Panc1 (cell line): ENCODE results near the gene MFGE8. TPM values are rescaled to one million over a fixed set of nuclear protein-coding genes. Genes with fewer than 3 reads are reported as not detected.

Experiments used
- ATAC-seq: fragments of 200-7000 bp; cut with Tn5 transposase; 2 replicates; pipeline ENCODE4 v1.9.1; 2020; ENCODE audit warnings: mild to moderate bottlenecking, moderate library complexity
- BruUV-seq: library from RNA; stranded (reverse); fragments of 400-500 nt; replicated peaks from 2 replicates; lab custom pipeline; 2021; lab: Mats Ljungman, UMichigan
- CTCF ChIA-PET: fragments of 300-600 bp; sonication (Branson Sonifier 250); formaldehyde crosslinking; loops from one replicate; lab custom pipeline; 2022; ENCODE audit warnings: antibody characterized with exemption; lab: Charles Lee
- POLR2A ChIA-PET: fragments of 300-600 bp; sonication (Branson Sonifier 250); formaldehyde crosslinking; loops from one replicate; lab custom pipeline; 2022; ENCODE audit warnings: antibody characterized with exemption; lab: Charles Lee
- DNase-seq: peaks from one replicate; pipeline ENCODE4 v3.0.0-alpha.2; 2010; ENCODE audit warnings: low read depth, low spot score
- H3K27ac ChIP-seq: 2 replicates; pipeline ENCODE4 v1.5.1; 2011; ENCODE audit warnings: mild to moderate bottlenecking, low read length, inconsistent platforms
- H3K27me3 ChIP-seq: fragments of 200-500 bp; sonication (Bioruptor generic); 2 replicates; pipeline ENCODE4 v1.6.0; 2014; ENCODE audit warnings: low read length, inconsistent platforms; ENCODE audit not compliant: control insufficient read depth, insufficient read depth
- H3K36me3 ChIP-seq: fragments of 200-500 bp; sonication (Bioruptor generic); 2 replicates; pipeline ENCODE4 v1.5.1; 2014; ENCODE audit warnings: inconsistent platforms, mild to moderate bottlenecking, low read length, moderate library complexity; ENCODE audit not compliant: control insufficient read depth, insufficient read depth
- H3K4me1 ChIP-seq: 2 replicates; pipeline ENCODE4 v1.5.1; 2011; ENCODE audit warnings: inconsistent platforms, mild to moderate bottlenecking, low read length, moderate library complexity; ENCODE audit not compliant: control insufficient read depth, insufficient read depth
- H3K4me3 ChIP-seq, 2 experiments: 2 replicates each; pipeline ENCODE4 v1.5.1; 2011 to 2012; ENCODE audit warnings: low read depth in 2 of 2, low read length in 2 of 2, mild to moderate bottlenecking in 2 of 2, inconsistent platforms in 1 of 2, moderate library complexity in 1 of 2
- H3K9me3 ChIP-seq: fragments of 200-500 bp; sonication (Bioruptor generic); 2 replicates; pipeline ENCODE4 v1.5.1; 2014; ENCODE audit warnings: low read depth, mild to moderate bottlenecking, inconsistent platforms, low read length, moderate library complexity; ENCODE audit not compliant: control insufficient read depth, insufficient read depth
- POLR2AphosphoS5 ChIP-seq: IDR thresholded peaks from 2 replicates; pipeline ENCODE4 v1.6.1; 2012; ENCODE audit warnings: mild to moderate bottlenecking, low read depth, low read length, moderate library complexity
- SIN3A ChIP-seq: IDR thresholded peaks from 2 replicates; pipeline ENCODE4 v1.6.1; 2012; ENCODE audit warnings: low read depth, mild to moderate bottlenecking, low read length, moderate library complexity, borderline replicate concordance; ENCODE audit not compliant: insufficient read depth
- TCF7L2 ChIP-seq: IDR thresholded peaks from 2 replicates; pipeline ENCODE4 v1.6.1; 2011; ENCODE audit warnings: mild to moderate bottlenecking, low read depth, low read length, inconsistent platforms
- in situ Hi-C: cut with HindIII; loops from 2 replicates; pipeline ENCODE4 v1.10.0; 2016; ENCODE audit warnings: low sequenced_read_pairs, low pct_unique_long_range_greater_than_20kb
- intact Hi-C: fragments of 100-400 bp; cut with micrococcal nuclease; formaldehyde crosslinking; loops from one replicate; pipeline ENCODE4 v1.10.0; 2022; ENCODE audit not compliant: unreplicated experiment
- total RNA-seq: library from RNA; stranded (reverse); gene quantifications from one replicate; pipeline ENCODE4 v1.2.1, GENCODE V29; 2021; ENCODE audit not compliant: unreplicated experiment
- TF ChIP-seq, protein P1 (sequence below), 2 experiments: IDR thresholded peaks; 2 replicates each; pipeline ENCODE4 v1.6.1; 2011 to 2012; ENCODE audit warnings: low read depth in 2 of 2, control low read depth in 1 of 2, low read length in 1 of 2, mild to moderate bottlenecking in 1 of 2, moderate library complexity in 1 of 2; ENCODE audit not compliant: insufficient read depth in 1 of 2
- TF ChIP-seq, protein P2 (sequence below): fragments of 450-650 bp; IDR thresholded peaks from 2 replicates; pipeline ENCODE4 v1.5.1; 2017; ENCODE audit warnings: mild to moderate bottlenecking

Gene MFGE8
- total RNA-seq, 1 experiment from 2014 or later: 1,799 TPM

DNA sequence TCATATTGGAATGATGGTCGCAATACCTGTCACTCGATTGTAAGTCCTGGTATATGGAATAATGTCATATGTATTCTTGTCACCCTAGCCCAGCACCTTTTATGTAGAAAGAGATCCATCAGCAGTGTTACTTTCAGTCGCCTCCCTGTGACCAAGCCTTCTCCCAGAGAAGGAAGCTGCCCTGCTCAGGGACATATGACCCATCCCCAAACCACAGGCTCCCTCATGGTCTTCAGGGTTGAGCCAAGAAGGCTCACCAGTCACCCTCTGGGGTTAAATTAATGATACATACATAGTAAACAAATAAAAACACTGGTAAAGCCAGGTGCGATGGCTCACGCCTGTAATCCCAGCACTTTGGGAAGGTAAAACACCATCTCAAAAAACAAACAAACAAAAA, 4.6 kb upstream of the MFGE8 start:
- no peak for DNase-seq
- BruUV-seq: no TSS peak
- Histone ChIP-seq H3K4me3 (no peak overlapping the region), H3K4me1 (peaks cover 50% of the 10 kb centered on the region), H3K27ac (peak overlapping the region; percentile 90), H3K27me3 (no peaks in the 10 kb centered on the region), H3K9me3 (no peaks in the 10 kb centered on the region), H3K36me3 (peaks cover 1% of the 10 kb centered on the region; the same call in 1 of the 2 replicates)
- TF ChIP-seq SIN3A (no peak), POLR2AphosphoS5 (no peak), TCF7L2 (no peak)
- TF ChIP-seq, protein P1, sequence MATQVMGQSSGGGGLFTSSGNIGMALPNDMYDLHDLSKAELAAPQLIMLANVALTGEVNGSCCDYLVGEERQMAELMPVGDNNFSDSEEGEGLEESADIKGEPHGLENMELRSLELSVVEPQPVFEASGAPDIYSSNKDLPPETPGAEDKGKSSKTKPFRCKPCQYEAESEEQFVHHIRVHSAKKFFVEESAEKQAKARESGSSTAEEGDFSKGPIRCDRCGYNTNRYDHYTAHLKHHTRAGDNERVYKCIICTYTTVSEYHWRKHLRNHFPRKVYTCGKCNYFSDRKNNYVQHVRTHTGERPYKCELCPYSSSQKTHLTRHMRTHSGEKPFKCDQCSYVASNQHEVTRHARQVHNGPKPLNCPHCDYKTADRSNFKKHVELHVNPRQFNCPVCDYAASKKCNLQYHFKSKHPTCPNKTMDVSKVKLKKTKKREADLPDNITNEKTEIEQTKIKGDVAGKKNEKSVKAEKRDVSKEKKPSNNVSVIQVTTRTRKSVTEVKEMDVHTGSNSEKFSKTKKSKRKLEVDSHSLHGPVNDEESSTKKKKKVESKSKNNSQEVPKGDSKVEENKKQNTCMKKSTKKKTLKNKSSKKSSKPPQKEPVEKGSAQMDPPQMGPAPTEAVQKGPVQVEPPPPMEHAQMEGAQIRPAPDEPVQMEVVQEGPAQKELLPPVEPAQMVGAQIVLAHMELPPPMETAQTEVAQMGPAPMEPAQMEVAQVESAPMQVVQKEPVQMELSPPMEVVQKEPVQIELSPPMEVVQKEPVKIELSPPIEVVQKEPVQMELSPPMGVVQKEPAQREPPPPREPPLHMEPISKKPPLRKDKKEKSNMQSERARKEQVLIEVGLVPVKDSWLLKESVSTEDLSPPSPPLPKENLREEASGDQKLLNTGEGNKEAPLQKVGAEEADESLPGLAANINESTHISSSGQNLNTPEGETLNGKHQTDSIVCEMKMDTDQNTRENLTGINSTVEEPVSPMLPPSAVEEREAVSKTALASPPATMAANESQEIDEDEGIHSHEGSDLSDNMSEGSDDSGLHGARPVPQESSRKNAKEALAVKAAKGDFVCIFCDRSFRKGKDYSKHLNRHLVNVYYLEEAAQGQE (IDR thresholded peaks at IDR 0.05; ENCODE audit: insufficient read depth in 1 of 2, low read depth in 2 of 2, low read length in 1 of 2): no peak
- TF ChIP-seq, protein P2, sequence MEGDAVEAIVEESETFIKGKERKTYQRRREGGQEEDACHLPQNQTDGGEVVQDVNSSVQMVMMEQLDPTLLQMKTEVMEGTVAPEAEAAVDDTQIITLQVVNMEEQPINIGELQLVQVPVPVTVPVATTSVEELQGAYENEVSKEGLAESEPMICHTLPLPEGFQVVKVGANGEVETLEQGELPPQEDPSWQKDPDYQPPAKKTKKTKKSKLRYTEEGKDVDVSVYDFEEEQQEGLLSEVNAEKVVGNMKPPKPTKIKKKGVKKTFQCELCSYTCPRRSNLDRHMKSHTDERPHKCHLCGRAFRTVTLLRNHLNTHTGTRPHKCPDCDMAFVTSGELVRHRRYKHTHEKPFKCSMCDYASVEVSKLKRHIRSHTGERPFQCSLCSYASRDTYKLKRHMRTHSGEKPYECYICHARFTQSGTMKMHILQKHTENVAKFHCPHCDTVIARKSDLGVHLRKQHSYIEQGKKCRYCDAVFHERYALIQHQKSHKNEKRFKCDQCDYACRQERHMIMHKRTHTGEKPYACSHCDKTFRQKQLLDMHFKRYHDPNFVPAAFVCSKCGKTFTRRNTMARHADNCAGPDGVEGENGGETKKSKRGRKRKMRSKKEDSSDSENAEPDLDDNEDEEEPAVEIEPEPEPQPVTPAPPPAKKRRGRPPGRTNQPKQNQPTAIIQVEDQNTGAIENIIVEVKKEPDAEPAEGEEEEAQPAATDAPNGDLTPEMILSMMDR: no peak
- in situ Hi-C loops: no loop called here
- CTCF ChIA-PET: interaction anchor here (0.6 to 0.7 kb wide), 2 partner anchors 93 to 392 kb away, joined by 4 to 9 read pairs; no protein-coding TSS in a partner anchor
- peak; percentile 5; the same call in 1 of the 2 replicates for ATAC-seq
- POLR2A ChIA-PET: no interaction called here
- intact Hi-C loops: no loop called here

DNA sequence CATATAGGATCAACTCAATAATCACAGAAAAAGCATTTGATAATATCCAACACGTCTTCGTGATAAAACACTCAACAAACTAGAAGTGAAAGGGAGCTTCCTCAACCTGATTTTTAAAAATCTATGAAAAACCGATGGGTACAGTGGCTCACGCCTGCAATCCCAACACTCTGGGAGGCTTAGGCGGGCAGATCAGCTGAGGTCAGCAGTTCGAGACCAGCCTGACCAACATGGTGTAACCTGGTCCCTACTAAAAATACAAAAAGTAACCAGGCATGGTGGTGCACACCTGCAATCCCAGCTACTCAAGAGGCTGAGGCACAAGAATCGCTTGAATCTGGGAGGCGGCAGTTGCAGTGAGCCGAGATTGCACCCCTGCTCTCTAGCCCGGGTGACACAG, 2.2 kb upstream of the MFGE8 start:
- DNase-seq: no peak
- ChIA-PET POLR2A (no interaction called here), CTCF (no interaction called here)
- no peak for ATAC-seq
- intact Hi-C loops (no loop called here), in situ Hi-C loops (no loop called here)
- peak overlapping the region; percentile 5; the same call in 1 of the 2 replicates for H3K27ac ChIP-seq
- H3K4me1 ChIP-seq: peaks cover 45% of the 10 kb centered on the region
- TF ChIP-seq POLR2AphosphoS5: no peak
- TF ChIP-seq, protein P2: no peak
- TF ChIP-seq TCF7L2: no peak
- TF ChIP-seq, protein P1 (IDR thresholded peaks at IDR 0.05; ENCODE audit: insufficient read depth in 1 of 2, low read depth in 2 of 2, low read length in 1 of 2): no peak
- no peak for TF ChIP-seq SIN3A
- BruUV-seq: no TSS peak
- no peaks in the 10 kb centered on the region for H3K9me3 ChIP-seq
- H3K27me3 ChIP-seq: no peaks in the 10 kb centered on the region
- H3K36me3 ChIP-seq: peaks cover 4% of the 10 kb centered on the region; the same call in 1 of the 2 replicates
- no peak overlapping the region for H3K4me3 ChIP-seq
